CD4-positive, alpha-beta T cell treated with Interleukin-15 for 1 hour (primary cell): ENCODE results near the gene NMNAT3.

Experiments
- DNase-seq: peaks from one replicate; pipeline ENCODE4 v3.0.0-alpha.2; 2020

NMNAT3 gene

DNA sequence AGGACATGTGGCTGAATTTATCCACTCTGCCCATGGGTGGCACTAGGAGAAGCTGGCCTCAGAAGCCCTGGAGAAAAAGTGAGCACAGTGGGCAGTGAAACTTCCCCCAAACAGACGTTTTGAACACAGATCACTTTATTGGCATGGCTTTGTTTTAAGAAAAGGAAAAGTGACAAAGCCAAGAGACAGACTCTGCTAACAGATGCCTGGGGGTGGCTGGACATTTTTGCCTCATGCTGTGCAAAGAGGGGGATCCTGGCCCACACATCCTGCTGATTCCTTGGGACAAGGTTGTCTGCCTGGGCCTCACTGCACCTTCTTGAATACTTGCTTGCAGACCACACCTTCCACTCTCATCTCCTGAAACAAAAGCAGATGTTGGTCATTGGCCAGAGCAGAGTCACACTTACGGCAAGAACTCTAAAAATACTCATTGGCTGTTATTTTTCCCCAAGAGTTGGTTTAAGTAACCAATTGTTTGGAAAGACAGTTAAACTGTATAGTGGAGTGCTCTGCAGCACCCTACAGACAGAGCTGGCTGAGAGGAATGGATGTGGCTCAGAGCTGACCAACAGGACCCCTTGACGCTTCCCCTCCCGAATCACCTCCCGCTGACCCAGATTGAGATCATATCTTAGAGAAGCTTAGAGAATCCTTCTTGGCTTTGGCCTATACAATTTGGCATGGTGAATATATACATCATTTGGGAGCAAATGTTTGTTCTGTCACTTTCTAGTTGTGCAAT is 160.3 kb downstream of the NMNAT3 start:
- no peak for DNase-seq

DNA sequence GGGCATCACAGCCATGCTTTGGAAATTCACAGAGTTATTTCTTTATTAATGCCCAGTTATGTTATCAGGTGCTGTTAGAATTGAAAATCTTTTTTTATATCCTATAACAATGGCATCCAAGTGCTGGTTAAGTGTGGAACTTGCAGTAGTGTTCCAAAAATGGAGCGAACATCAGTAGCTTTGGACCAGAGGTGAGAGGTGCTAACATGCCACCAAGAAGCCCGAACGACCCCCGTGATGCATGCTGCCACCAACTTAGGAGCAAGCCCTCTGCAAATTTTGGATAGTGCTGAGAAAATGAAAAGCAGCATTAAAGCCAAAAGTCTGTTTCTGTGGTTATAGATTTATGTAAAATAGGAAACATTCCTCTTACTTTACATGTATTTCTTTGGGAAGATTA is 163.0 kb downstream of the NMNAT3 start:
- no peak for DNase-seq
